Smooth muscle cell (in vitro differentiated cells): Measurements from ENCODE around the gene TEDC1. TPM values are rescaled to one million over a fixed set of nuclear protein-coding genes. Genes with fewer than 3 reads are reported as not detected.

ENCODE experiments used
- DNase-seq: peaks from one replicate; lab custom pipeline; 2025; ENCODE audit not compliant: unreplicated experiment; lab: John Stamatoyannopoulos, UW
- H2AFZ ChIP-seq: fragments of 200-600 bp; sonication (generic); 2 replicates; pipeline ENCODE4 v1.6.0; 2016; ENCODE audit warnings: antibody characterized with exemption, low read depth, mild to moderate bottlenecking
- H3F3A ChIP-seq: fragments of 200-600 bp; sonication (generic); 2 replicates; pipeline ENCODE4 v1.6.0; 2017; ENCODE audit warnings: antibody characterized with exemption, low read depth
- H3K27ac ChIP-seq: fragments of 200-600 bp; sonication (generic); 2 replicates; pipeline ENCODE4 v1.5.1; 2016; ENCODE audit warnings: low read depth, mild to moderate bottlenecking
- H3K27me3 ChIP-seq: fragments of 200-600 bp; sonication (generic); 2 replicates; pipeline ENCODE4 v1.6.1; 2016; ENCODE audit warnings: low read depth, mild to moderate bottlenecking
- H3K36me3 ChIP-seq: fragments of 200-600 bp; sonication (generic); 2 replicates; pipeline ENCODE4 v1.5.1; 2016; ENCODE audit warnings: low read depth
- H3K4me1 ChIP-seq: fragments of 200-600 bp; sonication (generic); 2 replicates; pipeline ENCODE4 v1.5.1; 2016; ENCODE audit warnings: low read depth
- H3K4me2 ChIP-seq: fragments of 200-600 bp; sonication (generic); 2 replicates; pipeline ENCODE4 v1.6.0; 2016; ENCODE audit warnings: mild to moderate bottlenecking
- H3K4me3 ChIP-seq: fragments of 200-600 bp; sonication (generic); 2 replicates; pipeline ENCODE4 v1.5.1; 2016; ENCODE audit warnings: mild to moderate bottlenecking
- H3K79me2 ChIP-seq: fragments of 200-600 bp; sonication (generic); 2 replicates; pipeline ENCODE4 v1.6.0; 2016; ENCODE audit warnings: low read depth, mild to moderate bottlenecking
- H3K9ac ChIP-seq: fragments of 200-600 bp; sonication (generic); 2 replicates; pipeline ENCODE4 v1.6.0; 2016; ENCODE audit warnings: low read depth
- H3K9me3 ChIP-seq: fragments of 200-600 bp; sonication (generic); replicated peaks from 2 replicates; pipeline ENCODE4 v1.5.1; 2016; ENCODE audit warnings: low read depth
- H4K20me1 ChIP-seq: fragments of 200-600 bp; sonication (generic); 2 replicates; pipeline ENCODE4 v1.6.0; 2016; ENCODE audit warnings: low read depth
- WGBS: methylation state at CpG from one replicate; pipeline ENCODE4 v1.1.7; 2016; ENCODE audit warnings: low lambda C conversion rate; 5-methylcytosine and 5-hydroxymethylcytosine counted together
- polyA plus RNA-seq: library from polyadenylated mRNA; unstranded; fragments of >200 nt; fragmentation: Nextera tagmentation; extraction: Ambion mirVana; gene quantifications from 2 replicates; pipeline ENCODE4 v1.2.1, GENCODE V29; 2016
- total RNA-seq: library from RNA; depleted of rRNA; stranded (reverse); fragments of >200 nt; gene quantifications from 2 replicates; pipeline ENCODE4 v1.2.3, GENCODE V29; 2014
- TF ChIP-seq, protein P1 (sequence below): fragments of 200-600 bp; sonication (generic); IDR thresholded peaks from 2 replicates; pipeline ENCODE4 v1.5.1; 2017; ENCODE audit warnings: borderline replicate concordance, mild to moderate bottlenecking, antibody characterized with exemption; ENCODE audit not compliant: insufficient read depth, poor library complexity, severe bottlenecking

The TEDC1 gene
- total and polyA plus RNA-seq, 2 experiments from 2014 or later = 3.8 to 8.2 TPM

DNA sequence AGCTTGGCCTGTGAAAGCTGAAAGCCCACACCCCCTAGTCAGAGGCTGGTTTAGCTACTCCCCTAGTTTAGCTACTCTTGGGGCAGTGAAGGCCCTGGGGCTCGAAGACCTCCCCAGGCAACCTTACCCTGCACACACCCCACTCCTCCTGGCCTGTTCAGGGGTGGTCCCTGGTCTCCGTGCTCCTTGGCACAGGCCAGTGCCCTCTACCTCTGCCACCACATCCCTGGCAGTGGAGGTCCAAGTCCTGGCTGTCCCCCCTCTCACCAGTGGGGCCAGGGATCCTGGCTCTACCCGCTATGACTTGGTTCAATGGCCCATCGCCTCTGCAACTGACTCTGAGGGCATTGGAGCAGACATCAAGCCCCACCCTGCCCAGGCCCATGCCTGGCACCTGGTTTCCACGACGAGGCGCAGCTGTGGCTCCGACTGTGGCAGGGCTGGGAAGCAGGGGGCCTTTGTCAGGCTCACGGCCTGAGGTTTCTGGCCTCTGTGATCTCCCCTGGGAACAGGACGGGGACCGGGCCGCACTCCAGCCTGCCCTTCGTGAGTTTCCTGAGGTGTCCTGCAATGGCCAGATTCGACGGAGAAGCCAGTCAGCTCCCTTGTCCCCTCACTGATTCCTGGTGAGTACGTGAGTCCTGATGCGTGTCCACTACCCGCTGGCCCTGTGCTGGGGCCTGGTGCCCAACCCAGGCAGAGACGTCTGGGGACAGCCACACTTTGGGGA, 41.0 kb downstream of the TEDC1 start:
- 81% methylated on average over 19 of the region's 19 CpGs for WGBS
- H3K4me3 ChIP-seq = no peak overlapping the region

DNA sequence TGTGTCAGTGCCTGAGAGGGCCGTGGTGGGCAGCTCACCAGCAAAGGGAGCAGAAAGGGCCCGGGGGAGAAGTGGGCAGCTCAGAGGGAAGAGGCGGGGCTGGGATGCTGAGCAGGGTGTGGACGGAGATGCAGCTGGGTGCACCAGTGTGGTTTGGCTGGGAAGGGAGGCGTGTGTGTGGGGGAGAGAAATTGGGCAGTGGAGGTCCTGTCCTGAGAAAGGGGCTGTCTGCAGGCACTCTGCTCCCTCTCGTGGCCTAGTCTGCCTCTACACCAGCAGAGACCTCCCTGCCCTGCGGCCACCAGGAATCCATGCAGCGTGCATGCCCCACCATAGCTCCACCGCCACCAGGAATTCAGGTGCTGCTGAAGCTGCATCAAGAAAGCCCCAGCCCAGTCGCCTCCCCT, 41.7 kb downstream of the TEDC1 start:
- H3K4me3 ChIP-seq = no peak overlapping the region
- H3K9me3 ChIP-seq = no peaks in the 10 kb centered on the region
- WGBS = 65% methylated on average over 8 of the region's 10 CpGs
- H3F3A ChIP-seq = no peaks in the 10 kb centered on the region
- H3K79me2 ChIP-seq = no peaks in the 10 kb centered on the region
- no peaks in the 10 kb centered on the region for H3K27me3 ChIP-seq
- H4K20me1 ChIP-seq = no peaks in the 10 kb centered on the region
- H3K27ac ChIP-seq = no peak overlapping the region
- DNase-seq = no peak
- TF ChIP-seq, protein P1, sequence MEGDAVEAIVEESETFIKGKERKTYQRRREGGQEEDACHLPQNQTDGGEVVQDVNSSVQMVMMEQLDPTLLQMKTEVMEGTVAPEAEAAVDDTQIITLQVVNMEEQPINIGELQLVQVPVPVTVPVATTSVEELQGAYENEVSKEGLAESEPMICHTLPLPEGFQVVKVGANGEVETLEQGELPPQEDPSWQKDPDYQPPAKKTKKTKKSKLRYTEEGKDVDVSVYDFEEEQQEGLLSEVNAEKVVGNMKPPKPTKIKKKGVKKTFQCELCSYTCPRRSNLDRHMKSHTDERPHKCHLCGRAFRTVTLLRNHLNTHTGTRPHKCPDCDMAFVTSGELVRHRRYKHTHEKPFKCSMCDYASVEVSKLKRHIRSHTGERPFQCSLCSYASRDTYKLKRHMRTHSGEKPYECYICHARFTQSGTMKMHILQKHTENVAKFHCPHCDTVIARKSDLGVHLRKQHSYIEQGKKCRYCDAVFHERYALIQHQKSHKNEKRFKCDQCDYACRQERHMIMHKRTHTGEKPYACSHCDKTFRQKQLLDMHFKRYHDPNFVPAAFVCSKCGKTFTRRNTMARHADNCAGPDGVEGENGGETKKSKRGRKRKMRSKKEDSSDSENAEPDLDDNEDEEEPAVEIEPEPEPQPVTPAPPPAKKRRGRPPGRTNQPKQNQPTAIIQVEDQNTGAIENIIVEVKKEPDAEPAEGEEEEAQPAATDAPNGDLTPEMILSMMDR = peak; percentile 3
- no peak overlapping the region for H3K9ac ChIP-seq
- H3K4me1 ChIP-seq = no peaks in the 10 kb centered on the region
- no peaks in the 10 kb centered on the region for H3K36me3 ChIP-seq
- no peak overlapping the region for H3K4me2 ChIP-seq
- no peak overlapping the region for H2AFZ ChIP-seq

More for the DNA sequence above, 41.0 kb downstream of the TEDC1 start:
- Histone ChIP-seq H3F3A (no peaks in the 10 kb centered on the region), H3K9ac (no peak overlapping the region), H3K79me2 (no peaks in the 10 kb centered on the region), H3K27ac (no peak overlapping the region), H2AFZ (no peak overlapping the region), H3K27me3 (no peaks in the 10 kb centered on the region), H3K4me2 (no peak overlapping the region), H3K4me1 (no peaks in the 10 kb centered on the region), H4K20me1 (no peaks in the 10 kb centered on the region), H3K9me3 (no peaks in the 10 kb centered on the region), H3K36me3 (no peaks in the 10 kb centered on the region)
- TF ChIP-seq, protein P1 = no peak
- DNase-seq = no peak

DNA sequence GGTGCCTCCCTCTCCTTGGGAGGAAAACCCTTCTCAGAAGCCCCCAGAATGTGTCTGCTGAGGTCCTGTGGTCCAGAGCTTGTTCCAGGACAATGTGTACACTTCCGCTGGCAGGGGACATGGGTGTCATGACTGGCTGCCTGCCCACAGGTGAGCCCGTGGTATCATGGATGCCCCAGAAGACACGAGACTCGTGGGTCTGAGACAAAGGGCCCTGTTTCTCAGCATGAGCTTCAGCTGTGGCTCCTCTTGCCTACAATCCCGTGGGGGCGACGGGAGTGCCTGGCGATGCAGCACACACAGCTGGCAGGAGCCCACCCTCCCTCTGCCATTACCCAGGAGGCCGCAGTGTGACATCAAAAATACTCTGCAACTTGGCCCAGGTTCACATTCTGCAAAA, 42.3 kb downstream of the TEDC1 start:
- no peak overlapping the region for H3K4me3 ChIP-seq
- H3K4me2 ChIP-seq = no peak overlapping the region
- WGBS = 80% methylated on average over 9 of the region's 9 CpGs
- no peaks in the 10 kb centered on the region for H3F3A ChIP-seq
- H3K27ac ChIP-seq = no peak overlapping the region
- H4K20me1 ChIP-seq = no peaks in the 10 kb centered on the region
- H3K9ac ChIP-seq = no peak overlapping the region
- no peak for DNase-seq
- H3K4me1 ChIP-seq = no peaks in the 10 kb centered on the region
- H3K36me3 ChIP-seq = no peaks in the 10 kb centered on the region
- no peaks in the 10 kb centered on the region for H3K79me2 ChIP-seq
- no peak overlapping the region for H2AFZ ChIP-seq
- no peaks in the 10 kb centered on the region for H3K9me3 ChIP-seq
- TF ChIP-seq, protein P1 = no peak
- H3K27me3 ChIP-seq = no peaks in the 10 kb centered on the region
